Panc1 (cell line): ENCODE data around the gene ZC3HAV1. TPM values are rescaled to one million over a fixed set of nuclear protein-coding genes. Genes with fewer than 3 reads are reported as not detected.

Experiments
- ATAC-seq: fragments of 200-7000 bp; cut with Tn5 transposase; 2 replicates; pipeline ENCODE4 v1.9.1; 2020; ENCODE audit warnings: mild to moderate bottlenecking, moderate library complexity
- BruUV-seq: library from RNA; stranded (reverse); fragments of 400-500 nt; replicated peaks from 2 replicates; lab custom pipeline; 2021; lab: Mats Ljungman, UMichigan
- CTCF ChIA-PET: fragments of 300-600 bp; sonication (Branson Sonifier 250); formaldehyde crosslinking; loops from one replicate; lab custom pipeline; 2022; ENCODE audit warnings: antibody characterized with exemption; lab: Charles Lee
- POLR2A ChIA-PET: fragments of 300-600 bp; sonication (Branson Sonifier 250); formaldehyde crosslinking; loops from one replicate; lab custom pipeline; 2022; ENCODE audit warnings: antibody characterized with exemption; lab: Charles Lee
- DNase-seq: peaks from one replicate; pipeline ENCODE4 v3.0.0-alpha.2; 2010; ENCODE audit warnings: low read depth, low spot score
- H3K27ac ChIP-seq: 2 replicates; pipeline ENCODE4 v1.5.1; 2011; ENCODE audit warnings: mild to moderate bottlenecking, low read length, inconsistent platforms
- H3K27me3 ChIP-seq: fragments of 200-500 bp; sonication (Bioruptor generic); 2 replicates; pipeline ENCODE4 v1.6.0; 2014; ENCODE audit warnings: low read length, inconsistent platforms; ENCODE audit not compliant: control insufficient read depth, insufficient read depth
- H3K36me3 ChIP-seq: fragments of 200-500 bp; sonication (Bioruptor generic); 2 replicates; pipeline ENCODE4 v1.5.1; 2014; ENCODE audit warnings: inconsistent platforms, mild to moderate bottlenecking, low read length, moderate library complexity; ENCODE audit not compliant: control insufficient read depth, insufficient read depth
- H3K4me1 ChIP-seq: 2 replicates; pipeline ENCODE4 v1.5.1; 2011; ENCODE audit warnings: inconsistent platforms, mild to moderate bottlenecking, low read length, moderate library complexity; ENCODE audit not compliant: control insufficient read depth, insufficient read depth
- H3K4me3 ChIP-seq, 2 experiments: 2 replicates each; pipeline ENCODE4 v1.5.1; 2011 to 2012; ENCODE audit warnings: low read depth in 2 of 2, low read length in 2 of 2, mild to moderate bottlenecking in 2 of 2, inconsistent platforms in 1 of 2, moderate library complexity in 1 of 2
- H3K9me3 ChIP-seq: fragments of 200-500 bp; sonication (Bioruptor generic); 2 replicates; pipeline ENCODE4 v1.5.1; 2014; ENCODE audit warnings: low read depth, mild to moderate bottlenecking, inconsistent platforms, low read length, moderate library complexity; ENCODE audit not compliant: control insufficient read depth, insufficient read depth
- POLR2AphosphoS5 ChIP-seq: IDR thresholded peaks from 2 replicates; pipeline ENCODE4 v1.6.1; 2012; ENCODE audit warnings: mild to moderate bottlenecking, low read depth, low read length, moderate library complexity
- SIN3A ChIP-seq: IDR thresholded peaks from 2 replicates; pipeline ENCODE4 v1.6.1; 2012; ENCODE audit warnings: low read depth, mild to moderate bottlenecking, low read length, moderate library complexity, borderline replicate concordance; ENCODE audit not compliant: insufficient read depth
- TCF7L2 ChIP-seq: IDR thresholded peaks from 2 replicates; pipeline ENCODE4 v1.6.1; 2011; ENCODE audit warnings: mild to moderate bottlenecking, low read depth, low read length, inconsistent platforms
- in situ Hi-C: cut with HindIII; loops from 2 replicates; pipeline ENCODE4 v1.10.0; 2016; ENCODE audit warnings: low sequenced_read_pairs, low pct_unique_long_range_greater_than_20kb
- intact Hi-C: fragments of 100-400 bp; cut with micrococcal nuclease; formaldehyde crosslinking; loops from one replicate; pipeline ENCODE4 v1.10.0; 2022; ENCODE audit not compliant: unreplicated experiment
- total RNA-seq: library from RNA; stranded (reverse); gene quantifications from one replicate; pipeline ENCODE4 v1.2.1, GENCODE V29; 2021; ENCODE audit not compliant: unreplicated experiment
- TF ChIP-seq, protein P1 (sequence below), 2 experiments: IDR thresholded peaks; 2 replicates each; pipeline ENCODE4 v1.6.1; 2011 to 2012; ENCODE audit warnings: low read depth in 2 of 2, control low read depth in 1 of 2, low read length in 1 of 2, mild to moderate bottlenecking in 1 of 2, moderate library complexity in 1 of 2; ENCODE audit not compliant: insufficient read depth in 1 of 2
- TF ChIP-seq, protein P2 (sequence below): fragments of 450-650 bp; IDR thresholded peaks from 2 replicates; pipeline ENCODE4 v1.5.1; 2017; ENCODE audit warnings: mild to moderate bottlenecking

Gene ZC3HAV1
- total RNA-seq, 1 experiment from 2014 or later = 47.1 TPM

DNA sequence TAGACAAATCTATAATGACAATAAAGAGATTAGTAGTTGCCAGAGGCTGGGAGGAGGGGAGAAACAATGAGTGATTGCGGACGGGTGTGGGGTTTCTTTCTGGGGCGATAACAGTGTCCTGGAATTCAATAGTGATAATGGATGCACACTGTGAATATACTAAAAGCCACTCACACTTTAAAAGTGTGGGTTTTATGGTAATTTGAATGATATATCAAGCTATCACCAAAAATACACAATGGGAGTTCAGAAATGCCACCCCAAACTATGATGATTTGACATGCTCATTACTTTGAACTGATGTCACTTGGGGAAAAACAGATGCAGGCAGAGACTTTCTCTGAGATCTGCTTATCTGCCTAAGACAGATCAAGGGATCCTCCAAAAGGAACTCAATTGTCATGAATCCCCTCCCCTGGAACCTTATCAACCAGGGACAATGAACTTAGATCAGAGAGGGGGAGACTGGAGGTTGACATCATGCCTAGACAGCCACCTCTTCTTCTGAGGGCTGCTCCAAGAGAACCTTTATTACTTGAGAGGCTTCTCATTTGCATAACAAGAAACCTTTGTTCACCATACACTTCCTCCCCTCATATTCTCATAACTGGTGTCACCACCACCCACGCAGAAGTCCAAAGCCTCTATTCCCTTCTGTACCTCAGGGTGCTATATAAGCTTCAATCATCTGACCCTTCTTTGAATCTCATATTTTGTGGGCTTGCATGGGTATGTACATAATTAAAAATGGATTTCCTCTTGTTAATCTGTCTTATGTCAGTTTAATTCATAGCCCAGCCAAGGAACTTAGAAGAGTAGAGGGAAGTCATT lies 14.8 kb upstream of the ZC3HAV1 start:
- ATAC-seq (no peak), DNase-seq (no peak)
- POLR2A ChIA-PET = no interaction called here
- H3K4me3 ChIP-seq = no peak overlapping the region
- H3K27ac ChIP-seq = no peak overlapping the region
- H3K9me3 ChIP-seq = no peaks in the 10 kb centered on the region
- intact Hi-C loops (no loop called here), in situ Hi-C loops (no loop called here)
- peaks cover 6% of the 10 kb centered on the region; the same call in 1 of the 2 replicates for H3K27me3 ChIP-seq
- TF ChIP-seq, protein P1, sequence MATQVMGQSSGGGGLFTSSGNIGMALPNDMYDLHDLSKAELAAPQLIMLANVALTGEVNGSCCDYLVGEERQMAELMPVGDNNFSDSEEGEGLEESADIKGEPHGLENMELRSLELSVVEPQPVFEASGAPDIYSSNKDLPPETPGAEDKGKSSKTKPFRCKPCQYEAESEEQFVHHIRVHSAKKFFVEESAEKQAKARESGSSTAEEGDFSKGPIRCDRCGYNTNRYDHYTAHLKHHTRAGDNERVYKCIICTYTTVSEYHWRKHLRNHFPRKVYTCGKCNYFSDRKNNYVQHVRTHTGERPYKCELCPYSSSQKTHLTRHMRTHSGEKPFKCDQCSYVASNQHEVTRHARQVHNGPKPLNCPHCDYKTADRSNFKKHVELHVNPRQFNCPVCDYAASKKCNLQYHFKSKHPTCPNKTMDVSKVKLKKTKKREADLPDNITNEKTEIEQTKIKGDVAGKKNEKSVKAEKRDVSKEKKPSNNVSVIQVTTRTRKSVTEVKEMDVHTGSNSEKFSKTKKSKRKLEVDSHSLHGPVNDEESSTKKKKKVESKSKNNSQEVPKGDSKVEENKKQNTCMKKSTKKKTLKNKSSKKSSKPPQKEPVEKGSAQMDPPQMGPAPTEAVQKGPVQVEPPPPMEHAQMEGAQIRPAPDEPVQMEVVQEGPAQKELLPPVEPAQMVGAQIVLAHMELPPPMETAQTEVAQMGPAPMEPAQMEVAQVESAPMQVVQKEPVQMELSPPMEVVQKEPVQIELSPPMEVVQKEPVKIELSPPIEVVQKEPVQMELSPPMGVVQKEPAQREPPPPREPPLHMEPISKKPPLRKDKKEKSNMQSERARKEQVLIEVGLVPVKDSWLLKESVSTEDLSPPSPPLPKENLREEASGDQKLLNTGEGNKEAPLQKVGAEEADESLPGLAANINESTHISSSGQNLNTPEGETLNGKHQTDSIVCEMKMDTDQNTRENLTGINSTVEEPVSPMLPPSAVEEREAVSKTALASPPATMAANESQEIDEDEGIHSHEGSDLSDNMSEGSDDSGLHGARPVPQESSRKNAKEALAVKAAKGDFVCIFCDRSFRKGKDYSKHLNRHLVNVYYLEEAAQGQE (IDR thresholded peaks at IDR 0.05; ENCODE audit: insufficient read depth in 1 of 2, low read depth in 2 of 2, low read length in 1 of 2) = no peak
- TF ChIP-seq SIN3A (no peak), TCF7L2 (no peak), POLR2AphosphoS5 (no peak)
- TF ChIP-seq, protein P2, sequence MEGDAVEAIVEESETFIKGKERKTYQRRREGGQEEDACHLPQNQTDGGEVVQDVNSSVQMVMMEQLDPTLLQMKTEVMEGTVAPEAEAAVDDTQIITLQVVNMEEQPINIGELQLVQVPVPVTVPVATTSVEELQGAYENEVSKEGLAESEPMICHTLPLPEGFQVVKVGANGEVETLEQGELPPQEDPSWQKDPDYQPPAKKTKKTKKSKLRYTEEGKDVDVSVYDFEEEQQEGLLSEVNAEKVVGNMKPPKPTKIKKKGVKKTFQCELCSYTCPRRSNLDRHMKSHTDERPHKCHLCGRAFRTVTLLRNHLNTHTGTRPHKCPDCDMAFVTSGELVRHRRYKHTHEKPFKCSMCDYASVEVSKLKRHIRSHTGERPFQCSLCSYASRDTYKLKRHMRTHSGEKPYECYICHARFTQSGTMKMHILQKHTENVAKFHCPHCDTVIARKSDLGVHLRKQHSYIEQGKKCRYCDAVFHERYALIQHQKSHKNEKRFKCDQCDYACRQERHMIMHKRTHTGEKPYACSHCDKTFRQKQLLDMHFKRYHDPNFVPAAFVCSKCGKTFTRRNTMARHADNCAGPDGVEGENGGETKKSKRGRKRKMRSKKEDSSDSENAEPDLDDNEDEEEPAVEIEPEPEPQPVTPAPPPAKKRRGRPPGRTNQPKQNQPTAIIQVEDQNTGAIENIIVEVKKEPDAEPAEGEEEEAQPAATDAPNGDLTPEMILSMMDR = no peak
- no TSS peak for BruUV-seq
- no peaks in the 10 kb centered on the region for H3K4me1 ChIP-seq
- no peaks in the 10 kb centered on the region for H3K36me3 ChIP-seq
- CTCF ChIA-PET = interaction anchor here (0.7 kb wide), 1 partner anchor 50 kb away, joined by 3 read pairs; no protein-coding TSS in a partner anchor

DNA sequence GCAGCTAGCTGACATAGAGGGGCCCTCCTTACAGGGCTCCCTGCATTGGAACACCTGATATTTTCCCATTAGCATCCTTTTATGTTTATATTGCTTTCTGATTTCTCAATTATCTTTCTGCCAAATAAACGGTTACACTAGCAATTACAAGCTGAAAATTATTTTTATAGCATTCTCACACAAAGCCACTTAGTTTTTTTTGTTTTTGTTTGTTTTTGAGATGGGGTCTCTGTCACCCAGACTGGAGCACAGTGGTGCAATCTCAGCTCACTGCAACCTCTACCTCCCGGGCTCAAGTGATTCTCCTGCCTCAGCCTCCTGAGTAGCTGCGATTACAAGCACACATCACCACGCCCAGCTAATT lies 9.9 kb upstream of the ZC3HAV1 start:
- Histone ChIP-seq H3K36me3 (no peaks in the 10 kb centered on the region), H3K9me3 (no peaks in the 10 kb centered on the region), H3K27ac (no peak overlapping the region), H3K27me3 (no peaks in the 10 kb centered on the region; the same call in 1 of the 2 replicates), H3K4me3 (no peak overlapping the region), H3K4me1 (peaks cover 11% of the 10 kb centered on the region)
- BruUV-seq = no TSS peak
- ATAC-seq = no peak
- ChIA-PET POLR2A (no interaction called here), CTCF (interaction anchor here (0.7 kb wide), 1 partner anchor 122 kb away, joined by 3 read pairs; no protein-coding TSS in a partner anchor)
- intact Hi-C loops = no loop called here
- no peak for DNase-seq
- TF ChIP-seq SIN3A (no peak), TCF7L2 (no peak), POLR2AphosphoS5 (no peak)
- TF ChIP-seq, protein P1 (IDR thresholded peaks at IDR 0.05; ENCODE audit: insufficient read depth in 1 of 2, low read depth in 2 of 2, low read length in 1 of 2) = no peak
- TF ChIP-seq, protein P2 = no peak
- in situ Hi-C loops = no loop called here
